ENCODE results near the gene ADGRE1. TPM values are rescaled to one million over a fixed set of nuclear protein-coding genes. Genes with fewer than 3 reads are reported as not detected.
"Not testable (repeated sequence)": the region's sequence is repeated elsewhere in the genome, so short reads cannot be mapped to it uniquely, and the experiment has no call there.

The ADGRE1 gene
- total and polyA plus RNA-seq, 3 experiments from 2014 or later: 0.36 to 0.59 (median 0.53) TPM

DNA sequence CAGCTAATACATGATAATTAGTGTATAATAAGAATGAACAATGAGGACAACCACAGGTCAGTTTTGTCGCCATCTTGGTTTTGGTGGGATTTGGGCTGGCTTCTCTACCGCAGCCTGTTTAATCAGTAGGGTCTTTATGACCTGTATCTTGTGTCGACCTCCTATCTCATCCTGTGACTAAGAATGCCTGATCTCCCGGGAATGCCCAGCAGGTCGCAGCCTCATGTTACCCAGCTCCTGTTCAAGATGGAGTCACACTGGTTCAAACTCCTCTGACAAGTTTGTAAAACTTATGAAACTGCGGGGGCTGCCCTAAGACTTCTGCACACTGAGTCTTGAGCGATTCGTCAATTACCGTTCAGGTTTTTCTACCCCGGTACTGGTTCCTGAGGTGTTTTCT, 21.5 kb upstream of the ADGRE1 start:
- Histone ChIP-seq H3K36me3 (ENCODE audit: insufficient read depth, low read length) (no peaks in the 10 kb centered on the region), H3K27ac (ENCODE audit: low read depth, low read length) (no peak overlapping the region), H3K4me3 (ENCODE audit: low read length) (no peak overlapping the region), H3K9me3 (ENCODE audit: low read length) (no peaks in the 10 kb centered on the region), H3K4me1 (ENCODE audit: insufficient read depth, low read length) (peaks cover 18% of the 10 kb centered on the region), H3K27me3 (ENCODE audit: insufficient read depth, low read length, poor library complexity, severe bottlenecking) (no peaks in the 10 kb centered on the region)
- POLR2A ChIA-PET: no interaction called here
- peaks cover 15 to 22% (median 20%) of the 10 kb centered on the region in 3 donors for H3K4me1 Mint-ChIP-seq
- DNase-seq: no peak
- no peaks in the 10 kb centered on the region for H3K9me3 Mint-ChIP-seq
- H3K27me3 Mint-ChIP-seq: peaks cover 2 to 7% of the 10 kb centered on the region in 2 donors
- H3K36me3 Mint-ChIP-seq: no peaks in the 10 kb centered on the region
- CTCF ChIA-PET: interaction anchor here (3.5 kb wide), 1 partner anchor 10 kb away, joined by 14 read pairs; no protein-coding TSS in a partner anchor
- H3K27ac Mint-ChIP-seq: peak overlapping the region in 1 of 8 donors; percentile 52
- H3K4me3 Mint-ChIP-seq: no peak overlapping the region

GRCh38 chr19:6866741-6867151, 20.6 kb upstream of the ADGRE1 start:
- Mint-ChIP-seq H3K27me3 (peaks cover 2 to 7% of the 10 kb centered on the region in 2 donors), H3K27ac (peak overlapping the region in 1 of 8 donors; percentile 14)

DNA sequence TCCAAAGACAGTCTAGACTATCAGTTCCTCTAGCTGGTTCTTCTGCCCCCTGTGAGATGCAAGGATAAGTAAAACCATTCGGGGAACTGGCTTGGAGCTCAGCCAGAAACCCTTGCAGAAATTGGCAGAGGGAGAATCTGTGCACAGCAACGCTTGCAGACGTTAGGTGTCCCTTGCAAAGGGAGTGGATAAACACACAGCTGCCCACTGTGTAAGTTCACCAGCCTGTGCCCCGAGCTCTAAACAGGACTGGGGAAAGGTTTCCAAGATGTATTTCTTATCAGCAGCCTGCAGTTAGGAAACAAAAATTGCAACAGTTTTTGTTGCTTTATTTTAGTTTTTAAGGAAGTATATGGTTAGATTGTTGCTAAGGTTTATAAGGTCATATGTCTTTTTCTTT, 19.0 kb upstream of the ADGRE1 start:
- Histone ChIP-seq H3K9me3 (ENCODE audit: low read length) (no peaks in the 10 kb centered on the region), H3K27ac (ENCODE audit: low read depth, low read length) (no peak overlapping the region), H3K27me3 (ENCODE audit: insufficient read depth, low read length, poor library complexity, severe bottlenecking) (no peaks in the 10 kb centered on the region), H3K4me3 (ENCODE audit: low read length) (no peak overlapping the region), H3K4me1 (ENCODE audit: insufficient read depth, low read length) (peaks cover 11% of the 10 kb centered on the region), H3K36me3 (ENCODE audit: insufficient read depth, low read length) (no peaks in the 10 kb centered on the region)
- Mint-ChIP-seq H3K36me3 (no peaks in the 10 kb centered on the region), H3K27ac (peak overlapping the region in 1 of 8 donors; percentile 4), H3K4me3 (peak overlapping the region in 1 of 7 donors; percentile 7), H3K27me3 (peaks cover 2% of the 10 kb centered on the region in 2 donors), H3K9me3 (no peaks in the 10 kb centered on the region), H3K4me1 (peaks cover 3 to 8% (median 5%) of the 10 kb centered on the region in 3 donors)
- CTCF ChIA-PET: interaction anchor here (1.3 to 1.7 kb wide), 2 partner anchors 129 to 351 kb away, joined by 3 to 7 read pairs; no protein-coding TSS in a partner anchor
- DNase-seq: no peak
- POLR2A ChIA-PET: no interaction called here

More at GRCh38 chr19:6866741-6867151, 20.6 kb upstream of the ADGRE1 start:
- Mint-ChIP-seq H3K9me3 (no peaks in the 10 kb centered on the region), H3K4me1 (peaks cover 13 to 20% (median 16%) of the 10 kb centered on the region in 3 donors), H3K4me3 (no peak overlapping the region), H3K36me3 (no peaks in the 10 kb centered on the region)
- no peak for DNase-seq
- Histone ChIP-seq H3K27me3 (ENCODE audit: insufficient read depth, low read length, poor library complexity, severe bottlenecking) (no peaks in the 10 kb centered on the region), H3K4me3 (ENCODE audit: low read length) (no peak overlapping the region), H3K4me1 (ENCODE audit: insufficient read depth, low read length) (peaks cover 18% of the 10 kb centered on the region), H3K27ac (ENCODE audit: low read depth, low read length) (no peak overlapping the region), H3K9me3 (ENCODE audit: low read length) (no peaks in the 10 kb centered on the region), H3K36me3 (ENCODE audit: insufficient read depth, low read length) (no peaks in the 10 kb centered on the region)
- ChIA-PET CTCF (interaction anchor here (0.7 to 1.7 kb wide), 5 partner anchors 23 to 350 kb away, joined by 3 to 7 read pairs (median 3); no protein-coding TSS in a partner anchor), POLR2A (no interaction called here)

DNA sequence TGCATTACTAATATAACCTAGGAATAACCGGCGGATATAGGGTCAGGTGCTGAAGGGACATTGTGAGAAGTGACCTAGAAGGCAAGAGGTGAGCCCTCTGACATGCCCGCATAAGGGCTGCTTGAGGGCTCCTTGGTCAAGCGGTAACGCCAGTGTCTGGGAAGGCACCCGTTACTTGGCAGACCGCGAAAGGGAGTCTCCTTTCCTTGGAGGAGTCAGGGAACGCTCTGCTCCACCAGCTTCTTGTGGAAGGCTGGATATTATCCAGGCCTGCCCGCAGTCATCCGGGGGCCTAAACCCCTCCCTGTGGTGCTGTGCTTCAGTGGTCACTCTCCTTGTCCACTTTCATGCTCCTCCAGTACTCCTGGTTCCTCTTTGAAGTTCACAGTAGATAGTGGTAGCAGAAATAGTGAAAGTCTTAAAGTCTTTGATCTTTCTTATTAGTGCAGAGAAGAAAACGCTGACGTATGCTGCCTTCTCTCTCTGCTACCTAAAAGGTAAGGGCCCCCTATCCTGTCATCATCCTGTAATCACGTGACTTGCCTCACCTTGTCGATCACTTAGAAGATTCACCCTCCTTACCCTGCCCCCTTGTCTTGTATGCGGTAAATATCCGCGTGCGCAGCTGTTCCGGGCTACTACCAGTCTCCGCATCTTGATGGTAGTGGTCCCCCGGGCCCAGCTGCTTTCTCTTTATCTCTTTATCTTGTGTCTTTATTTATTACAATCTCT, 18.1 kb upstream of the ADGRE1 start:
- H3K4me3 Mint-ChIP-seq; H3K9me3 Mint-ChIP-seq; H3K4me1 Mint-ChIP-seq; H3K27me3 ChIP-seq (ENCODE audit: insufficient read depth, low read length, poor library complexity, severe bottlenecking); H3K4me3 ChIP-seq (ENCODE audit: low read length); H3K27ac ChIP-seq (ENCODE audit: low read depth, low read length); H3K27me3 Mint-ChIP-seq; CTCF ChIA-PET; H3K36me3 ChIP-seq (ENCODE audit: insufficient read depth, low read length); DNase-seq; H3K9me3 ChIP-seq (ENCODE audit: low read length); H3K36me3 Mint-ChIP-seq; POLR2A ChIA-PET: not testable (repeated sequence)
- H3K4me1 ChIP-seq (ENCODE audit: insufficient read depth, low read length): peaks cover 11% of the 10 kb centered on the region
- peak overlapping the region in 1 of 8 donors; percentile 35 for H3K27ac Mint-ChIP-seq

- Mint-ChIP-seq H3K4me1 (peaks cover 0 to 5% (median 3%) of the 10 kb centered on the region in 3 donors), H3K27ac (peak overlapping the region in 1 of 8 donors; percentile 70), H3K27me3 (peaks cover 0 to 5% of the 10 kb centered on the region in 2 donors), H3K4me3 (no peak overlapping the region), H3K36me3 (no peaks in the 10 kb centered on the region), H3K9me3 (no peaks in the 10 kb centered on the region)
- POLR2A ChIA-PET: interaction anchor here (0.7 kb wide), 1 partner anchor 234 kb away, joined by 3 read pairs; no protein-coding TSS in a partner anchor
- no peaks in the 10 kb centered on the region for H3K9me3 ChIP-seq (ENCODE audit: low read length)
- H3K4me1 ChIP-seq (ENCODE audit: insufficient read depth, low read length): peaks cover 5% of the 10 kb centered on the region
- H3K36me3 ChIP-seq (ENCODE audit: insufficient read depth, low read length): no peaks in the 10 kb centered on the region
- no peak for DNase-seq
- CTCF ChIA-PET: interaction anchor here (1.0 kb wide), 1 partner anchor 11 kb away, joined by 4 read pairs; no protein-coding TSS in a partner anchor
- no peak overlapping the region for H3K27ac ChIP-seq (ENCODE audit: low read depth, low read length)
- H3K27me3 ChIP-seq (ENCODE audit: insufficient read depth, low read length, poor library complexity, severe bottlenecking): no peaks in the 10 kb centered on the region
- H3K4me3 ChIP-seq (ENCODE audit: low read length): no peak overlapping the region
These were observed 13.5 kb upstream of the ADGRE1 start for GRCh38 chr19:6873708-6874431.

- DNase-seq: no peak
- Mint-ChIP-seq H3K4me3 (no peak overlapping the region), H3K36me3 (peaks cover 0 to 9% (median 0%) of the 10 kb centered on the region in 3 donors), H3K4me1 (peaks cover 0 to 5% (median 3%) of the 10 kb centered on the region in 3 donors), H3K9me3 (peaks cover 0 to 3% (median 0%) of the 10 kb centered on the region in 5 donors), H3K27me3 (peaks cover 7 to 8% of the 10 kb centered on the region in 2 donors), H3K27ac (peak overlapping the region in 2 of 8 donors; percentile 38 to 51)
- no peaks in the 10 kb centered on the region for H3K36me3 ChIP-seq (ENCODE audit: insufficient read depth, low read length)
- peaks cover 5% of the 10 kb centered on the region for H3K4me1 ChIP-seq (ENCODE audit: insufficient read depth, low read length)
- no peaks in the 10 kb centered on the region for H3K27me3 ChIP-seq (ENCODE audit: insufficient read depth, low read length, poor library complexity, severe bottlenecking)
- H3K27ac ChIP-seq (ENCODE audit: low read depth, low read length): no peak overlapping the region
- no peaks in the 10 kb centered on the region for H3K9me3 ChIP-seq (ENCODE audit: low read length)
- ChIA-PET POLR2A (no interaction called here), CTCF (interaction anchor here (3.6 kb wide), 1 partner anchor 11 kb away, joined by 14 read pairs; no protein-coding TSS in a partner anchor)
- H3K4me3 ChIP-seq (ENCODE audit: low read length): no peak overlapping the region
These were observed 12.2 kb upstream of the ADGRE1 start for GRCh38 chr19:6875218-6875617.

DNA sequence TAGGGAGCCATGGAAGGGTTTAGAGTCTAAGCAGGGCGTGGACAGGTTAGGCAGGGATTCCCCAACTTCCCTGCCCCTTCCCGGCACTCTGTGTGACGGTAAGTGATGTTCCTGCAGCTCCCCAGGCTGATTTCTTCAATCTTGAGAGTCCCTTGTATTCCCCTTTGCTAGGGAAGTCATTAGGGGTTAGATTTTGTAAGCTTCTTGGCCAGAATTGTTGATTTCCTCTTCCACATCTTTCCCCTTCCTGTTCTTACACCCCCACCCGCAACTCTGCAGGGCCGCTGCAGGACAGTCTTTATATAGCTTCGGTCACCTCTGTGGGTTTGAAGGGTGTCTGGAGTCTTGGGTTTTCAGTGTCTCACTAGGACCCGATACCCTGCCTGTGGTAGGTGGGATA, 10.6 kb upstream of the ADGRE1 start:
- POLR2A ChIA-PET: interaction anchor here (0.5 kb wide), 1 partner anchor 111 kb away, joined by 8 read pairs; no protein-coding TSS in a partner anchor
- Histone ChIP-seq H3K36me3 (ENCODE audit: insufficient read depth, low read length) (no peaks in the 10 kb centered on the region), H3K27ac (ENCODE audit: low read depth, low read length) (no peak overlapping the region), H3K27me3 (ENCODE audit: insufficient read depth, low read length, poor library complexity, severe bottlenecking) (no peaks in the 10 kb centered on the region), H3K4me1 (ENCODE audit: insufficient read depth, low read length) (peaks cover 5% of the 10 kb centered on the region), H3K9me3 (ENCODE audit: low read length) (no peaks in the 10 kb centered on the region), H3K4me3 (ENCODE audit: low read length) (no peak overlapping the region)
- Mint-ChIP-seq H3K36me3 (peaks cover 0 to 9% (median 0%) of the 10 kb centered on the region in 3 donors), H3K27me3 (peaks cover 8 to 9% of the 10 kb centered on the region in 2 donors), H3K27ac (no peak overlapping the region), H3K4me1 (peaks cover 0 to 5% (median 3%) of the 10 kb centered on the region in 3 donors), H3K4me3 (no peak overlapping the region), H3K9me3 (peaks cover 0 to 3% (median 0%) of the 10 kb centered on the region in 5 donors)
- DNase-seq: no peak
- CTCF ChIA-PET: interaction anchor here (3.6 kb wide), 1 partner anchor 12 kb away, joined by 14 read pairs; no protein-coding TSS in a partner anchor
